ENCODE results near the gene KDM6B. TPM values are rescaled to one million over a fixed set of nuclear protein-coding genes. Genes with fewer than 3 reads are reported as not detected.

Gene KDM6B
- total RNA-seq, 2 experiments from 2014 or later, result 37.3 to 46.2 TPM

DNA sequence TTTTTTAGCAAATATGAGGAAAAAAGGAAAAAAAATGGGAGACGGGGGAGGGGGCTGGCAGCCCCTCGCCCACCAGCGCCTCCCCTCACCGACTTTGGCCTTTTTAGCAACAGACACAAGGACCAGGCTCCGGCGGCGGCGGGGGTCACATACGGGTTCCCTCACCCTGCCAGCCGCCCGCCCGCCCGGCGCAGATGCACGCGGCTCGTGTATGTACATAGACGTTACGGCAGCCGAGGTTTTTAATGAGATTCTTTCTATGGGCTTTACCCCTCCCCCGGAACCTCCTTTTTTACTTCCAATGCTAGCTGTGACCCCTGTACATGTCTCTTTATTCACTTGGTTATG lies 19.6 kb downstream of the KDM6B start:
- intact Hi-C loops (cut with DNase I, micrococcal nuclease), result loop anchor here in 1 of 2 experiments (5.0 kb wide), 1 partner anchor 111 kb away; no protein-coding TSS in a partner anchor
- Mint-ChIP-seq H3K4me1 (peaks cover 44% of the 10 kb centered on the region), H3K27me3 (no peaks in the 10 kb centered on the region), H3K9me3 (ENCODE audit: low read depth) (no peaks in the 10 kb centered on the region), H3K4me3 (no peak overlapping the region), H3K36me3 (ENCODE audit: low read depth) (peaks cover 41% of the 10 kb centered on the region), H3K27ac (no peak overlapping the region)
- CTCF ChIA-PET, result no interaction called here
- DNase-seq (no peak), ATAC-seq (no peak)
- POLR2A ChIA-PET, result no interaction called here

DNA sequence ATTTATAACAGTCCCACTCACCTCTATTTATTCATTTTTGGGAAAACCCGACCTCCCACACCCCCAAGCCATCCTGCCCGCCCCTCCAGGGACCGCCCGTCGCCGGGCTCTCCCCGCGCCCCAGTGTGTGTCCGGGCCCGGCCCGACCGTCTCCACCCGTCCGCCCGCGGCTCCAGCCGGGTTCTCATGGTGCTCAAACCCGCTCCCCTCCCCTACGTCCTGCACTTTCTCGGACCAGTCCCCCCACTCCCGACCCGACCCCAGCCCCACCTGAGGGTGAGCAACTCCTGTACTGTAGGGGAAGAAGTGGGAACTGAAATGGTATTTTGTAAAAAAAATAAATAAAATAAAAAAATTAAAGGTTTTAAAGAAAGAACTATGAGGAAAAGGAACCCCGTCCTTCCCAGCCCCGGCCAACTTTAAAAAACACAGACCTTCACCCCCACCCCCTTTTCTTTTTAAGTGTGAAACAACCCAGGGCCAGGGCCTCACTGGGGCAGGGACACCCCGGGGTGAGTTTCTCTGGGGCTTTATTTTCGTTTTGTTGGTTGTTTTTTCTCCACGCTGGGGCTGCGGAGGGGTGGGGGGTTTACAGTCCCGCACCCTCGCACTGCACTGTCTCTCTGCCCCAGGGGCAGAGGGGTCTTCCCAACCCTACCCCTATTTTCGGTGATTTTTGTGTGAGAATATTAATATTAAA lies 20.2 kb downstream of the KDM6B start:
- Mint-ChIP-seq H3K4me1 (peaks cover 44% of the 10 kb centered on the region), H3K4me3 (no peak overlapping the region), H3K27ac (no peak overlapping the region), H3K9me3 (ENCODE audit: low read depth) (no peaks in the 10 kb centered on the region), H3K36me3 (ENCODE audit: low read depth) (peaks cover 46% of the 10 kb centered on the region), H3K27me3 (no peaks in the 10 kb centered on the region)
- no peak for ATAC-seq
- CTCF ChIA-PET, result no interaction called here
- intact Hi-C loops (cut with DNase I, micrococcal nuclease), result loop anchor here in 1 of 2 experiments (5.0 kb wide), 1 partner anchor 112 kb away; no protein-coding TSS in a partner anchor
- POLR2A ChIA-PET, result no interaction called here
- DNase-seq, result no peak

DNA sequence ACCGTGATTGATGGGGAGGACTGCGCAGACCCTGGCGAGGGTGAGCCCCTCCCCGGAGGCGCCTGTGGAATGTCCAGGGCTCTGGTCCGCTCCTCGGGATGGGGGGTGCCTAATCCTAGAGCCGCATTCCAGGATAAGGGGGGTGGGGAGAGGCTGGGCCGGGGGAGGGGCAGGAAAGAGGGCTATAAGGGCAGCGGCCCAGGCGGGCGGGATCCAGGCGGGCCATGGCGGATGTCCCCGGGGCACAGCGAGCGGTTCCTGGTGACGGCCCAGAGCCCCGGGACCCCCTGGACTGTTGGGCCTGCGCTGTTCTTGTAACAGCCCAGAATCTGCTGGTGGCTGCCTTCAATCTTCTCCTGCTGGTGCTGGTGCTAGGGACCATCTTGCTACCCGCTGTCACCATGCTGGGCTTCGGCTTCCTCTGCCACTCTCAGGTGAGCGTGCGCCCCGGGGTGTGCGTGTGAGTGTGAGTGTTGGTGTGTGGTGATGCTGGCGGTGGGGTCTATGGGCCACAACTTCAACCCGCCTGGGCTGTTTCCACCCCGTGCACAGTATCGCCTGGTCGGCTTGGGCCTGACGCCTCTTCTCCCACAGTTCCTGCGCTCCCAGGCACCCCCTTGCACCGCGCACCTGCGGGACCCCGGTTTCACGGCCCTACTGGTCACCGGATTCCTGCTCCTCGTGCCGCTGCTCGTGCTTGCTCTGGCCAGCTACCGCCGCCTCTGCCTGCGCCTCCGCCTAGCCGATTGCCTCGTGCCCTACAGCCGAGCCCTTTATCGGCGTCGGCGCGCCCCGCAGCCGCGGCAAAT lies 21.0 kb downstream of the KDM6B start, which contains the start of gene TMEM88:
Gene TMEM88, plus strand, starts transcription at position 216 of the 809 bp plus-strand sequence. Its CDS starts 9 bp downstream, at position 225.
- Mint-ChIP-seq H3K4me3 (no peak within 1 kb of the TSS), H3K36me3 (ENCODE audit: low read depth) (peaks cover 49% of the 10 kb centered on the region), H3K27ac (peak within 1 kb of the TSS; percentile 29), H3K4me1 (peaks cover 37% of the 10 kb centered on the region), H3K27me3 (no peaks in the 10 kb centered on the region), H3K9me3 (ENCODE audit: low read depth) (no peaks in the 10 kb centered on the region)
- POLR2A ChIA-PET, result interaction anchor here (0.6 to 1.1 kb wide), 2 partner anchors 61 to 326 kb away, joined by 3 to 4 read pairs; partner anchors contain the start of gene RNF227
- no peak for ATAC-seq
- intact Hi-C loops (cut with DNase I, micrococcal nuclease), result loop anchor here in 1 of 2 experiments (5.0 kb wide), 2 partner anchors 113 to 168 kb away; partner anchors contain the start of genes TP53 and WRAP53
- no peak for DNase-seq
- CTCF ChIA-PET, result interaction anchor here (0.5 to 2.4 kb wide), 2 partner anchors 20 to 65 kb away, joined by 3 to 20 read pairs; partner anchors contain the start of gene KDM6B

DNA sequence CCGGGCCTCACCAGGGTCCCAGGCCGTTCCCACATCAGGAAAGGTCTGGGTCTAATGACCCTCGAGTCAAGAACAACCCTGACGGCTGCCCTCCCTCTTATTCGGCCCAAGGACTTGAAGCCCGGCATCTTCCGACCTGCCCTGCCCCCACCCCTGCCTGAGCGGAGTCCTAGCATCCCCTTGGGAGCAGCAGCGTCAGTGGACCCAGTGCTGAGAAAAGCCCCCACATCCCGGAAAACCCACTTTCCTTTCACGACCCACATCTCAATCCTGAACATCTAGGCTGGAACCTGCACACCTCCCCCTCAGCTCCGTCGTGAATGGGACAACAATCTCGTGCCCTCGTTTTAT lies 21.6 kb downstream of the KDM6B start:
- peaks cover 31% of the 10 kb centered on the region for H3K4me1 Mint-ChIP-seq
- no peaks in the 10 kb centered on the region for H3K27me3 Mint-ChIP-seq
- peaks cover 44% of the 10 kb centered on the region for H3K36me3 Mint-ChIP-seq (ENCODE audit: low read depth)
- H3K9me3 Mint-ChIP-seq (ENCODE audit: low read depth), result no peaks in the 10 kb centered on the region
- H3K27ac Mint-ChIP-seq, result no peak overlapping the region
- ATAC-seq (no peak), DNase-seq (no peak)
- POLR2A ChIA-PET, result interaction anchor here (0.6 to 1.1 kb wide), 2 partner anchors 60 to 326 kb away, joined by 3 to 4 read pairs; partner anchors contain the start of gene RNF227
- CTCF ChIA-PET, result interaction anchor here (0.5 to 2.4 kb wide), 3 partner anchors 21 to 480 kb away, joined by 3 to 20 read pairs (median 4); partner anchors contain the start of gene KDM6B
- no peak overlapping the region for H3K4me3 Mint-ChIP-seq
- intact Hi-C loops (cut with DNase I, micrococcal nuclease), result loop anchor here in 1 of 2 experiments (5.0 kb wide), 1 partner anchor 168 kb away; the partner anchor contains the start of genes TP53 and WRAP53

DNA sequence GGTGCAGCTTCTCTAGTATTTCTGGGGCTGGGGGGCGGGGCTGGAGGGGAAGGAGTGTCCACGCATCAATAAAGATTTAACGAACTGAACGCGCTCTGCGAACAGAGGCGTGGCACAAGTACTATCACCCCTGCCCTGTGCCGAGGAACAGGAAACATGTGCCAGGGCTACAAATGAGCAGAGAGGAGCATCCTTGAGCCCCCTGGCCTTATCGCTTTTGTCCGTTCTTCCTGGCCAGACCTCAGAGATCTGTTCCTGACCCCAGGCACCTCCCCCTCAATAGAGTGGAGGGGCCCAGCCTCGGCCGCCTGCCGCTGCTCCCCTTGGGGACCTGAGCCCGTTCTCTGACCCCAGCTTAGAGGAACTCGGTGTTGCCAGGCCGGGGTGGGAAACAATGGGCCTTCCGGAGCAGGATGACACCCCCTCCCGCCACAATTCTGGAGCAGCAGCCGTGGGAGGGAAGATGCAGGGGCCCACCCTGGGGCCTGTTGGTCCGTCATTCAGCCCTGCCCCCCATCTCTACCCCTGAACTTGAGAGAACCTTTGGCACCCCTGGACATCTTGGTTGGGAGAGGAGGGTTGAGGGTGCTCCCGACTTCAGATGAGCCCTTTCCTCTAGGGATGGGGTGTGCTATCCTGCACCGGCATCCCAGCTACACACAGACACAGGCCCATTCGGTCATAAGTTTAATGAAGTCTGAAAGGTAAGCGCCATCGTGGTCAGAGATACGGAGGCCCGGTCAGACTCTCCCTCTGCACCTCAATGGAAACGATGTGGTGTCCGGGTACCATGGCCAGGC lies 22.2 kb downstream of the KDM6B start:
- ATAC-seq (no peak), DNase-seq (peak; percentile 71)
- H3K27me3 Mint-ChIP-seq, result no peaks in the 10 kb centered on the region
- intact Hi-C loops (cut with DNase I, micrococcal nuclease), result loop anchor here in 1 of 2 experiments (5.0 kb wide), 1 partner anchor 169 kb away; the partner anchor contains the start of genes TP53 and WRAP53
- H3K27ac Mint-ChIP-seq, result no peak overlapping the region
- H3K9me3 Mint-ChIP-seq (ENCODE audit: low read depth), result no peaks in the 10 kb centered on the region
- H3K4me3 Mint-ChIP-seq, result no peak overlapping the region
- ChIA-PET CTCF (interaction anchor here (0.5 to 2.4 kb wide), 11 partner anchors 11 to 480 kb away, joined by 3 to 20 read pairs (median 5); partner anchors contain the start of genes KDM6B and TMEM256), POLR2A (interaction anchor here (0.6 to 1.5 kb wide), 5 partner anchors 21 to 325 kb away, joined by 3 to 8 read pairs (median 4); partner anchors contain the start of genes RNF227 and TP53)
- H3K36me3 Mint-ChIP-seq (ENCODE audit: low read depth), result peaks cover 38% of the 10 kb centered on the region
- peaks cover 25% of the 10 kb centered on the region for H3K4me1 Mint-ChIP-seq

DNA sequence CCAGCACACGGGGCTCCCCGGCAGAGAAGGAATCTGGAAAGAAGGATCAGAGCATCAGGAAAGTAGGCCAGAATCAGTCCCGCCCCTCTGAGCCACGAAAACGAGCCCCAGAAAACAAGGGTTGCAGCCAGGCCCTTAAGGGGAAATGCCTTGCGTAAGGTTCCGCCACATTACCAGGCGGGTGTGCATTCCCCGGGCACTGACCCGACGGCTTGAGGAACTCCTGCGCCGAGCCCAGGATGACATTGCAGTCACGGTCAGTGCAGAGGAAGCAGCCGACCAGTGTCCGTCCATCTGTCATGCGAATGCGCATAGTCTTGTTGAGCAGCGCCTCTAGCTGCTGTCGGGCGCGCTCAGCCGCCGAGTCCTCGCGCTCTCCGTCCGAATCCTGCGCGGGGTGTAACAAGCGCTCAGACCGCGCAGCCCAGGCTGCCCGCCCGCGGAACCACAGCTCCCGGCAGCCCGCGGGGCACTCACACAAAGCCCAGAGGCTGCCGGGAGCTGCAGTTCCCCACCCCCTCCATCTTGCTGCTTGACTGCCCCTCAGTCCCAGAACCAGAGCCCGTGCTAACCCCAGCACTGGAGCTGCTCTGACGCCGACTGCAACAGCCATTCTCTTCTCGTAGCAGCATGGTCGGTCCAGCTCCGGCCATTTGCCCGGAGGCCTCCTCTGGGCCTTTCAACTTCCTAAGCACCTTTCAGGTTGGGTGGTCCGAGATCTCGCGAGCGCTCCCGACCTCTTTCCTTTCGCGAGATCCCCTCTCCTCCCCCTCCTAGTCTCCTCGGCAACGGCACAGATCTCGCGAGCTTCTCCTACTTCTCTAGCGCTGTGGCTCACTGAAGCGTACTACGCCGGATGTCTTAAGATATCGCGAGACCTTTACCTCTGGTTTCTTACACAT lies 23.0 kb downstream of the KDM6B start, which contains the start of gene NAA38:
Gene NAA38, minus strand, starts transcription at position 749 of the 902 bp plus-strand sequence. Its CDS starts 96 bp downstream, at position 653.
- intact Hi-C loops (cut with DNase I, micrococcal nuclease), result loop anchor here (1.0 to 5.0 kb wide), 12 partner anchors 13 to 299 kb away; partner anchors contain the start of genes WRAP53 (in 2 of the 2), CNTROB (in 1 of the 2), MPDU1 (in 1 of the 2) and TP53 (in 1 of the 2)
- ChIA-PET CTCF (interaction anchor here (0.7 to 2.4 kb wide), 19 partner anchors 12 to 453 kb away, joined by 3 to 20 read pairs (median 4); partner anchors contain the start of genes KDM6B, RNF227, TMEM256 and WRAP53), POLR2A (interaction anchor here (0.6 to 1.5 kb wide), 14 partner anchors 12 to 369 kb away, joined by 3 to 8 read pairs (median 3); partner anchors contain the start of genes CNTROB, KDM6B, TP53 and TRAPPC1)
- no peak within 1 kb of the TSS for H3K27ac Mint-ChIP-seq
- peaks cover 34% of the 10 kb centered on the region for H3K36me3 Mint-ChIP-seq (ENCODE audit: low read depth)
- DNase-seq (peak; percentile 97), ATAC-seq (peak; percentile 91)
- H3K9me3 Mint-ChIP-seq (ENCODE audit: low read depth), result no peaks in the 10 kb centered on the region
- H3K4me3 Mint-ChIP-seq, result no peak within 1 kb of the TSS
- no peaks in the 10 kb centered on the region for H3K27me3 Mint-ChIP-seq
- H3K4me1 Mint-ChIP-seq, result peaks cover 18% of the 10 kb centered on the region

DNA sequence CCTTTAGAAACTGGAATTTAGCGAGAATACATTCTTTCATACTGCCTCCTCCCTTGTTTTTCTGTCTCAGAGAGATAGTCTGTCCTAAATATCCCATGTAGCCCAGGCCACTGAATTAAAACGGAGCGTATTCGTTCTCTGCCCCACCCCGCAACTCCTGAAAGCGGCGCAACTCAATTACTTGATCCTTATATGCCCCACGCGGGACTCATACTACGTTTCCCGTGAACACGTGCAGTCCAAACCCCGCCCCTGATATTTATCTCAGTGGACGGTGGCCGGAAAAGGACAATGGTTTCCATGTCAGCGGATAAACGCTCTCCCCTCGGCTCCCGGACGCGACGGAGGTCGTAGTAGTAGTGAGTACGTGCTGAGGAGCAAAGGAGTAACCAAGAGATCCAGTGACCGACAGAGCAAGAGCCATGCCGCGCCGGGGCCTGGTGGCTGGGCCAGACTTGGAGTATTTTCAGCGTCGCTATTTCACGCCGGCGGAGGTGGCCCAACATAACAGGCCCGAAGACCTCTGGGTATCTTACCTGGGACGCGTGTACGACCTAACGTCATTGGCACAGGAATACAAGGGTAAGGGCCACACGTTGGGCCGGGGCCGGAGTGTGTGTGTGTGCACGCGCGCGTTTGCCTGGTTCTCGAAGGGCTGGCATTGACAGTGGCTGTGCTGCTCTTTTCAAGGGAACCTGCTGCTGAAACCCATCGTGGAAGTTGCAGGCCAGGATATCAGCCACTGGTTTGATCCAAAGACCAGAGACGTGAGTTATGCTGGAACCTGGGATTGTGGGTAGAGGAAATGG lies 23.9 kb downstream of the KDM6B start, which contains the start of gene CYB5D1:
Gene CYB5D1, plus strand, starts transcription at position 291 of the 809 bp plus-strand sequence. Its CDS starts 132 bp downstream, at position 423.
- Mint-ChIP-seq H3K4me1 (peaks cover 16% of the 10 kb centered on the region), H3K4me3 (no peak within 1 kb of the TSS), H3K36me3 (ENCODE audit: low read depth) (peaks cover 31% of the 10 kb centered on the region), H3K27ac (no peak within 1 kb of the TSS), H3K9me3 (ENCODE audit: low read depth) (no peaks in the 10 kb centered on the region), H3K27me3 (no peaks in the 10 kb centered on the region)
- CTCF ChIA-PET, result interaction anchor here (0.7 to 5.2 kb wide), 17 partner anchors 12 to 453 kb away, joined by 3 to 32 read pairs (median 4); partner anchors contain the start of genes KDM6B, RNF227, TMEM256 and WRAP53
- POLR2A ChIA-PET, result interaction anchor here (0.6 to 1.5 kb wide), 13 partner anchors 11 to 370 kb away, joined by 3 to 8 read pairs (median 3); partner anchors contain the start of genes CNTROB, KDM6B, TP53 and TRAPPC1
- peak; percentile 49 for ATAC-seq
- intact Hi-C loops (cut with DNase I, micrococcal nuclease), result loop anchor here (1.0 to 5.0 kb wide), 12 partner anchors 14 to 298 kb away; partner anchors contain the start of genes WRAP53 (in 2 of the 2), CNTROB (in 1 of the 2), MPDU1 (in 1 of the 2) and TP53 (in 1 of the 2)
- peak; percentile 91 for DNase-seq

DNA sequence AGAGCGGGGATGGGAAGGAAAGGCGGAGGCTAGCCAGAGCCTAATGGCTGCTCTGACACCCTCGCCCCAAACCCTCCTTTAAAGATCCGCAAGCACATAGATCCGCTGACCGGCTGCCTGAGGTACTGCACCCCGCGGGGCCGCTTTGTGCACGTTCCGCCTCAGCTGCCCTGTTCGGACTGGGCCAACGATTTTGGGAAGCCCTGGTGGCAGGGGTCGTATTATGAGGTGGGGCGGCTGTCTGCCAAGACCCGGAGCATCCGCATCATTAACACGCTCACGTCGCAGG lies 24.4 kb downstream of the KDM6B start:
- Mint-ChIP-seq H3K4me1 (peaks cover 16% of the 10 kb centered on the region), H3K27me3 (no peaks in the 10 kb centered on the region), H3K36me3 (ENCODE audit: low read depth) (peaks cover 29% of the 10 kb centered on the region), H3K27ac (no peak overlapping the region), H3K4me3 (no peak overlapping the region), H3K9me3 (ENCODE audit: low read depth) (no peaks in the 10 kb centered on the region)
- ChIA-PET POLR2A (no interaction called here), CTCF (interaction anchor here (0.8 to 6.7 kb wide), 4 partner anchors 12 to 183 kb away, joined by 4 to 53 read pairs (median 18); no protein-coding TSS in a partner anchor)
- intact Hi-C loops (cut with DNase I, micrococcal nuclease), result loop anchor here in 1 of 2 experiments (5.0 kb wide), 1 partner anchor 171 kb away; the partner anchor contains the start of genes TP53 and WRAP53
- DNase-seq (peak; percentile 56), ATAC-seq (no peak)

DNA sequence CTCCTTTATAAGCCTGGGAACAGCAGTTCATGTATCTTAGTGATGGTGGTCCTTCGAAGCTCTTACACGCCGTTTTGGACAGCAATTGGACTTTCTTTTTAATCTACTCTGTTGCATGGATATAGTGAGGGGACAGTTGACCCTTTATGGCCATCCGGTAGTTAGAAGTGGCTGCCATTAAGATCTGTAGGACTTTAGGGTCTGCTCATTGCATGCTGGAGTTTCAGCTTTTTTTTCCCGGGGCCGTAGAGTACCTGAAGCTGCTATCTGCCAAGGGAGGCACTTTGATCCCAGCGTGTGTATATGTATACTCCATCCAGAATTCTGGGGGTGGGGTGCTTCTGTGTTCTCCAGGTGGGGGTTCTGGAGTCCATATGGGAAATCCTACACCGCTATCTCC lies 25.0 kb downstream of the KDM6B start:
- CTCF ChIA-PET, result interaction anchor here (0.8 to 6.7 kb wide), 7 partner anchors 11 to 201 kb away, joined by 3 to 53 read pairs (median 5); no protein-coding TSS in a partner anchor
- POLR2A ChIA-PET, result no interaction called here
- Mint-ChIP-seq H3K27me3 (no peaks in the 10 kb centered on the region), H3K36me3 (ENCODE audit: low read depth) (peaks cover 24% of the 10 kb centered on the region), H3K4me1 (peaks cover 12% of the 10 kb centered on the region), H3K27ac (peak overlapping the region; percentile 49), H3K4me3 (no peak overlapping the region), H3K9me3 (ENCODE audit: low read depth) (no peaks in the 10 kb centered on the region)
- DNase-seq (no peak), ATAC-seq (no peak)
- intact Hi-C loops (cut with DNase I, micrococcal nuclease), result loop anchor here in 1 of 2 experiments (5.0 kb wide), 1 partner anchor 172 kb away; the partner anchor contains the start of genes TP53 and WRAP53

All from activated CD4-positive, alpha-beta T cell treated with anti-CD3 and anti-CD28 coated beads for 36 hours (primary cell).